Cerebellar cortex (tissue), 1 donor: ENCODE results near the gene C3.

ENCODE experiments used
- DNase-seq: peaks from one replicate; pipeline ENCODE4 v3.0.0-alpha.2; 2015; ENCODE audit warnings: low spot score

Gene C3

GRCh38 chr19:6744381-6745301, 24.2 kb upstream of the C3 start:
- DNase-seq, result no peak

GRCh38 chr19:6743714-6744380, 23.4 kb upstream of the C3 start:
- DNase-seq, result no peak

- DNase-seq, result no peak
These were observed 22.6 kb upstream of the C3 start for GRCh38 chr19:6743066-6743465.

- DNase-seq, result peak; percentile 30
These were observed 20.3 kb upstream of the C3 start for GRCh38 chr19:6740589-6741343.

- no peak for DNase-seq
These were observed 19.6 kb upstream of the C3 start for GRCh38 chr19:6739883-6740588.

GRCh38 chr19:6739390-6739882, 19.0 kb upstream of the C3 start, which contains the start of gene TRIP10:
TSS of gene TRIP10 (plus strand) at chr19:6739680. CDS start at chr19:6739762, 82 bp downstream.
- peak; percentile 67 for DNase-seq

- DNase-seq, result no peak
These were observed 18.4 kb upstream of the C3 start for GRCh38 chr19:6738787-6739389.

GRCh38 chr19:6737873-6738786, 17.7 kb upstream of the C3 start:
- DNase-seq, result peak; percentile 81

GRCh38 chr19:6737284-6737872, 16.9 kb upstream of the C3 start, which contains the start of gene GPR108:
TSS of gene GPR108 (minus strand) at chr19:6737580. CDS start at chr19:6737576, 4 bp downstream.
- DNase-seq, result peak; percentile 100

- no peak for DNase-seq
These were observed 16.4 kb upstream of the C3 start for GRCh38 chr19:6736917-6737283.

GRCh38 chr19:6736169-6736916, 15.9 kb upstream of the C3 start:
- DNase-seq, result peak; percentile 85

- no peak for DNase-seq
These were observed 14.9 kb upstream of the C3 start for GRCh38 chr19:6735181-6735911.

GRCh38 chr19:6734096-6734696, 13.7 kb upstream of the C3 start:
- no peak for DNase-seq

- no peak for DNase-seq
These were observed 13.1 kb upstream of the C3 start for GRCh38 chr19:6733338-6734095.

- DNase-seq, result no peak
These were observed 12.4 kb upstream of the C3 start for GRCh38 chr19:6732803-6733337.

- DNase-seq, result no peak
These were observed 11.4 kb upstream of the C3 start for GRCh38 chr19:6731822-6732221.
